ENCODE measurements around the gene ASPA.

Gene ASPA

DNA sequence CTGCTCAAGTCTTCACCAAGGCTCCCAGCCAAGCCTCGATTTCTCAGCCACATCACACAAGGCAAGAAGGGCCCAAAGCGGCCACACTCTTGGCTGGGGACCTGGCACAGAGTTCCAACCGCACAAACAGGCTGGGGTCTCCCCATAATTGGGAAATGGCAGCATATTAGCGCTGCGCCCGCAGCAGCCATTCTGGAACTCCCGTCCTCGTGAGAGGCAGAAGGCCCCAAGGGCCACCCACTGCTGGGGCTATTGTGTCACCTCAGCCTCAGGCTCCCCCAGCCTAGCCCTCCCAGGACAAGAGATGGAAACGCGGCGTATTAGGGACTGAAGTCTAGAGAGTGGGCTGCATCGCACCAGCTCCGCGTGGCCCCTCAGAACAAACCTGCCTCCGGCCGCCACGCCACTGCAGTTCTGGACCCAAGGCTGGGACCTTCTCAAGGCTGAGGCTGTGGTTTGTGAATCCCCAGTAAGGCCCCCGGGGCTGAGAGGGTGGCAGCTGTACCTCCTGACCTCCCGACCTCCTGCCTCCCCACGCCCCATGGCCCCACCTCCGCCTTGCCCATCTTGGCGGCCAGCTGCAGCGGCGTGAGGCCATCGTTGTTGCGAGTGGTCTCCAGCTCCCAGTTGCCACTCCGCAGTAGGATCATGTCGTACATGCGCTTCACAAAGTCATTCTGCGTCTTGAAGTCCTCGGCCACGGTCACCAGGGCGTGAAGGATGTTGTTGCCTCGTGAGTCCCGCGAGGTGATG is 56.5 kb downstream of the ASPA start:
- FAIRE-seq (no peak), DNase-seq (ENCODE audit: extremely low spot score, insufficient read length, low read depth) (no peak)

DNA sequence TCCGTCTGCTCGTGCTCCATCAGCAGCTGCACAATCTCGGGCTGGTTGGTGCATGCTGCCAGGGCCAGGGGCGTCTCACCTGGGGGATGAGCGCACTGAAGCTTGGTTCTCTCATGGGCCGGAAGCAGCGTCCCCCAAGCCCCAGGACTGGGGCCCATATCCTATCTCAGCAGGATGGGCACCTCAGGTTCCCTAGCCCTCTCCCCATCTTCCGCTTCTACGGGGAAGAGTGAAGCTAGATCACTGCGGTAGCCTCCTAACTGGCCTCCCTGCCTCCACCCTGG is 57.0 kb downstream of the ASPA start:
- FAIRE-seq: no peak
- no peak for DNase-seq (ENCODE audit: extremely low spot score, insufficient read length, low read depth)

DNA sequence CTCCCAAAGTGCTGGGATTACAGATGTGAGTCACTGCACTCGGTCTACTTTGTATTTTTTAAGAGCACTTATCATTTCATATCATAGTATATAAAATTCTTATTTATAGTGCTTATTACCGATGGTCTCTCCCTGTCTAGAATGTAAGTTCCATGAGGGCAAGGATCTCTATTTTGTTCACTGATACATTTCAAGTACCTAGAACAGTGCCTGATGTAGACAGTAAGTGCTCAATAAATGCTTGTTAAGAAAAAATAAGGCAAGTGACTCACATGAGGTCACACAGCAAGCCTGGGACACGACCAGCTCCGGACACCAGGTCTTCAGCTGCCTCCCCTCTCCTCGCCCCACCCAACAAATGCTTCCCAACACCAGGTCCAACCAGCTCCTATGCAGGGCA is 58.0 kb downstream of the ASPA start:
- no peak for FAIRE-seq

DNA sequence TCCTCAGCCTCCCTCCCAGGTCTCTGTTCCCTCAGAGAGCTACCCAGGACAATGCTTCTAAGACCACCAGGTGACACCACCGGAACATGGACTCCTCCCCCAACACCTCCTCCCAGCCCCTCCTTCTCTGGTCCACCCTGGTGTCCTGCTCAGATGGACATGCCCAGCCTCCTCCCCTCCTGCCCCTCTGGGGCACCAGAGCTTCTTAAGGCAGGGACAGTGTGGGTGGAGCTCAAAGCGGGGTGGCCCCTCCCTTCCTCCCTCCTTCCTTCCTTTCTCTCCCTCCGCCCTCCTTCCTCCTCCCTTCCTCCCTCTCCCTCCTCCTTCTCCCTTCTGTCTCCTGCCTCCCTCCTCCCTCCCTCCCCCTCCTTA is 59.1 kb downstream of the ASPA start:
- FAIRE-seq (peak; percentile 66), DNase-seq (ENCODE audit: extremely low spot score, insufficient read length, low read depth) (no peak)

More for the DNA sequence above, 58.0 kb downstream of the ASPA start:
- DNase-seq (ENCODE audit: extremely low spot score, insufficient read length, low read depth): no peak

DNA sequence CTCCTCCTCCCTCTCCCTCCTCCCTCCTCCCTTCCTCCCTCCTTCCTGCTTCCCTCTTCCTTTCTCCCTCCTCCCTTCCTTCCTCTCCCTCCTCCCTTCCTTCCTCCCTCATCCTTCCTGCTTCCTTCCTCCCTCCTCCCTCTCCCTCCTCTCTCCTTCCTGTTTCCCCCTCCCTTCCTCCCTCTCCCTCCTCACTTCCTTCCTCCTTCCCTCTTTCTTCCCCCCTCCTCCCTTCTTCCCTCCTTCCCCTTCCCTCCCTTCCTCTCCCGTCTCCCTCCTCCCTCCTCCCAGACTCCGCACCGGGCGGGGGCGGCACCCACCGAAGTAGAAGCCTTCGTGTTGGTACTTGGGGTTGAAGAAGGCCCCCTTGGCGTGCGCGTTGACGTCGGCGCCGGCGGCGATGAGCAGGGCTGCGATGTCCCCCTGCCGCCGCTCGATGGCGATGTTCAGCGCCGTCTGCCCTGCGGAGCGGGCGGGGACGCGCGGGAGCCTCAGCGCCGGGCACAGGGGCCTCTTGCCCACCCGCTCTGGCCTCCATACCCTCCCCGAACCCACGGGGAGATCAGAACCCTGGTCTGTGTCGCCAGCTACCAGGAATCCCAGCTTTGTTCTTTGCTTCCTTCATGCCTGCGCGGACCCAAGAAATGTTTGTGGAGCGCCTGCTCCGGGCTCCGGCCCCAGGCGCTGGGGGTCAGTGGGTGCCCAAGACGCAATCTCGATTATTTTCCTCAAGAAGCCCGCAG is 59.6 kb downstream of the ASPA start:
- FAIRE-seq: peak; percentile 61
- peak; percentile 64 for DNase-seq (ENCODE audit: extremely low spot score, insufficient read length, low read depth)

DNA sequence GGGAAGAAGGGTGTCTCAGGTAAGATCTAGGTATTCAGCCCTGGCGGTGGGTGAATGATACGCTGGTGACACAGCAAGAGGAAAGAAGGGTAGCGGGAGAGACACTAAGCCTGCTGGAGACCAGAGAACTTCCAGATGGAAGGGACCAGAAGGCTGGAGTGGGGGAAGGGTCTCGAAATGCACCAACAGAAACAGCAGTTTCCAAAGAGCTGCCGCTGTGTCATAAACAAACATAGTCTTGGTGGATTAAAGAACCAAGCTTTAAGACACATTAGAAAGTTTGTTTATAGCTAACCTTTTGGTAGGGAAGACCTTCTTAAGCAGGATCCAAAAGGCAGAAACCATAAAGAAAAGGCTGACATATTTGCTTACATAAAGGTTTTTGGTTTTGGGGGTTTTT is 60.9 kb downstream of the ASPA start:
- no peak for DNase-seq (ENCODE audit: extremely low spot score, insufficient read length, low read depth)
- FAIRE-seq: no peak

DNA sequence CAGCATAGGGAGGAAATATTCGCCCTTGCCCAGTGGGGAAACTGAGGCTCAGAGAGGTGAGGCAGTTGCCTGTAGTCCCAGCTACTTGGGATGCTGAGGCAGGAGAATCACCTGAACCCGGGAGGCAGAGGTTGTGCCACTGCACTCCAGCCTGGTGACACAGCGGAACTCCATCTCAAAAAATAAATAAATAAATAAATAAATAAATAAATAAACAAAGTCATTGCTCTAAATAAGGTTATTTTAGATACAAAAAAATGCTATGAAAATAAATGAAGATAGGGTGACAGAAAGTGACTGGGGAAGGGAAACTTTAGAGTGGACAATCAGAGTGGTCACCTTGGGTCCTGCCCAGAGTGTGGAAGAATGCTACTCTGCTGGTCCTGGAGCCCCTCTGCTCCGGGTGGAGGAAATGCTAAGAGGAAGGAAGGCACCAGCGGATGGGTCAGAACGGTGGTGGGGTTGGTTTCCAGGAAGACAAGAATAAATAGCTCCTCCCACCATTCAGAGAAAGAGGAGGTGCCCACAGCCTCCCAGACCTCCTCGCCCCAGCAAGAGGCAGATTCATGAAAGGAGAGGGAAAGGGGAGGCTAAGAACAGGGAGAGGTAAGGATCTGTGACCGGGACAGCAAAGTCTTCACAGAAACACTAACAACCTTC is 64.2 kb downstream of the ASPA start:
- DNase-seq (ENCODE audit: extremely low spot score, insufficient read length, low read depth) (no peak), FAIRE-seq (no peak)

DNA sequence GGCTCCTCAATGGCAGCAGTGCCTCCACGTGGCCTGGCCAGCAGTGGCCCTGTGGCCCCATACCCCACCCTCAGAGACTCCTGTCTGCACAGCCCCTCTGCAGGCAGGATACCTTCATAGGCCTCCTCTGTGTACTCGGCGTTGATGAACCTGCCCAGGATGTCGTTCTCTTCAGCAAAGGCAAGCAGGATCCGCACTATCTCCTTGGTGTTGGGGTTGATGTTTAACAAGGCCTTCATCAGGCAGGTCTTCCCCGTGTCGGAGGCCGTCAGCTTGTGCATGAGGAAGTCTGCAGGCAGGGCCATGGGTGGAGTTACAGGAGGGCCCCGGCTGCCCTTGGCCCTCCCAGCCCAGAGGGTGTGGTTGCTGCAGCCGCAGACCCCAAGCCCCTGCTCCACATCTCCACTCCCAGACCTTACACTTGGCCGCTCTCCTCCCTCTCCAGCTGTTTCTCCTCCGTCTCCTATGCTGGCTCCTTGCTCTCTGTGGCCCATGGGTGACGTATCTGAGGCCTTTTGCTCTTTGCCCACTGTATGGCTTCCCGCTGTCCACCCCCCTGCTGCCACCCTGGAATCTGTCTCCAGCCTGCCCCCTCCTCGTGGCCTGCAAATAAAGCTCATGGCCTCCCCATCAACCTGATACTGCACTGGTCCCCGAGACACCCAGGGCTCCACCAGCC is 66.8 kb downstream of the ASPA start:
- no peak for FAIRE-seq
- DNase-seq (ENCODE audit: extremely low spot score, insufficient read length, low read depth): no peak

DNA sequence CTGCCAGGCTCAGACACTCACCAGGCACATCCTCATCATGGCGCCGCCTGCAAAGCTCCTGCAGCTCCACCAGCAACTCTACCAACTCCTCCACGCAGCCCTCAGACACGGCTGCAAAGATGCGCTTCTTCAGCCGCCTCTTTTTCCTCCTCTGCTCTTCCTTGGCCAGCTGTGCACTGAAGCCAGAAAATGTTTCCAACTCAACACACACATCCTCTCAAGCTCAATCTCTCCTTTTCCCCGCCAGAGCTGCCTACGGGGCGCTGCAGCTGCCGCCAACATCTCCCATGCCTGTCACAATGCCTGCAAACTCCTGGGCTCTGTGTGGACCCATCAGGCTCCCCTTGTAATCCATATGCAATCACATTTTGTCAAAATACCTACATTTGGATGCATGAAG is 67.7 kb downstream of the ASPA start:
- FAIRE-seq (no peak), DNase-seq (ENCODE audit: extremely low spot score, insufficient read length, low read depth) (no peak)

DNA sequence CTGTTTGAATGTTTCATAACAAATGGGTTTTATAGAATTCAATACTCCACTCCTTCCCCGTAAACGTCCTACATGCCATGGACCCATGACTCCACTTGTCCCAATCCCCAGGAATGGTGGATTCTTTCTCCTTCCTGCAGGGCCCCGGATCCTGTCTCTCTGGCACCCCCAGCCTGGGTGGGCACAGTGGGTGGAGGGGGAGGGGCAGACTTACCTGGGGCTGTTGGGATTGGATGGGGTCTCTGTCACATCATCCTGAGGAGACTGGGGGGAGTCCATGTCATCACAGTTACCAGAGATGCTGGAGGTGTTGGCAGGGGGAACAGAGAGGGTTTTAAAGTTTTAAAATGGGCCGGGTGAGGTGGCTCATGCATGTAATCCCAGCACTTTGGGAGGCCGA is 68.6 kb downstream of the ASPA start:
- DNase-seq (ENCODE audit: extremely low spot score, insufficient read length, low read depth): no peak
- FAIRE-seq: no peak

DNA sequence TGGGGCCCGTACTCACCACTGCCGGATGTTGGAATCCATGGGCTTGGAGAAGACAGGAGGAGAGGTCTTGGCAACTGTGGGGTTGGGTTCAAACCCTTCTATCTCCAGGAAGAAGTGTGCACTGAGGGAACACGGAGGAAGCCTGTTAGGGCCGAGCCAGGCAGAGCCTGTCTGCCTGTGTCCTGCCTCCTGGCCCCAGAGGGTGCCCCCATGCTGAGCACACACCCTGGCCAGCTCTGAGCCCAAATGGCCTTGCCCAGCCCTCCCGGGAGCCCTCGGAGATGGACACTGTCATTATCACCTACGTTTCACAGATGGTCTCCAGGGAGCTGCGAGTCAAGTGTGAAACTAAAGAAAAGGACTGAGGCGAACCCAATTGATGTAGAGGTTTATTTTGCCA is 69.4 kb downstream of the ASPA start:
- FAIRE-seq (no peak), DNase-seq (ENCODE audit: extremely low spot score, insufficient read length, low read depth) (no peak)

DNA sequence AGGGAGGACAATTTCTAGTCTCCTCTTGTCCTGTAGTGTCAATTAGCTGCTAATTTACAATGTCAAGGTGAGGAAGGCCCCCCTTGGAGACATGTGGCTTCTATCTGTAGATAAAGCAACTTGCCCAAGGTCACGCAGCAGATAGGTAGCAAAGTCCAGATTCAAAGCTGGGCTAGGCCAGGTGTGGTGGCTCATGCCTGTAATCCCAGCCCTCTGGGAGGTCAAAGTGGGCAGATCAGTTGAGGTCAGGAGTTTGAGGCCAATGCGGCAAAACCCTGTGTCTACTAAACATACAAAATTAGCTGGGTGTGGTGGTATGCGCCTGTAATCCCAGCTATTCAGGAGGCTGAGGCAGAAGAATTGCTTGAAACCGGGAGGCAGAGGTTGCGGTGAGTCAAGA is 70.7 kb downstream of the ASPA start:
- DNase-seq (ENCODE audit: extremely low spot score, insufficient read length, low read depth) (no peak), FAIRE-seq (no peak)

DNA sequence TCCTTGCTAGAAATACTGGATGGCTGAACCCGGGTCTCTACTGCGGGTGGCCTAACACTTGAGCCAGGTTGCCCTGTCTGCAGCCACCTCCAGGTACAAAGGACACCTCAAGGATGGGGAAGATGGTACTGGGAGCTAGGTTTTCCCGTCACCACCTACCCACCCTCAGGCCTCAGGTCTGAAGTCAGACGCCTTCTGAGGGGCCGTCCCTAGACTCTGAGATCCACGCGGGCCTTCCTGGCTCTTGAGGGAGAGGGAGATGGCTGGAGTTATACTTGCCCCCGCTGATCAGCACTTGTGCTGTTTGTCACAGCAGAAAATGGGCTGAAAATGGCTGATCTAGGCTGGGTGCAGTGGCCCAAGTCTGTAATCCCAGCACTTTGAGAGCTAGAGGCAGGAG is 71.2 kb downstream of the ASPA start:
- no peak for DNase-seq (ENCODE audit: extremely low spot score, insufficient read length, low read depth)
- FAIRE-seq: no peak

DNA sequence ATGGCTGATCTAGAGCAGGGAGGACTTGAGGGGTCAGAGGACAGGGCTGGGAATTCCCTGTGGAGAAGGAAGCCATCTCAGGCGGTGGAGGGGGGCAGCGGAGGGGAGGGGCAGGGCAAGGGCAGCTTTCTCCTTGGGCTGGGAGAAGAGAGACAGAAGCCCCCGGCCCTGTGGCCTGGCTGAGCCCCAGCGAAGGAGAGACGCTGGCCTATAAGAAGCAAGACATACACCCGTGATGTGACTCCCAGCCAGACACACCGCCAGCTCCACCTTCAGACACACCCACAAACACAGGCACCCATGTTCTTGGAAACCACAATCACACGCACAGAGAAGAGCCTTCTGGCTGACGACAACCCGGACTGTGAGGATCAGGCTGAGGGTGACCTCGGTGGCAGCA is 71.8 kb downstream of the ASPA start:
- FAIRE-seq (no peak), DNase-seq (ENCODE audit: extremely low spot score, insufficient read length, low read depth) (no peak)

DNA sequence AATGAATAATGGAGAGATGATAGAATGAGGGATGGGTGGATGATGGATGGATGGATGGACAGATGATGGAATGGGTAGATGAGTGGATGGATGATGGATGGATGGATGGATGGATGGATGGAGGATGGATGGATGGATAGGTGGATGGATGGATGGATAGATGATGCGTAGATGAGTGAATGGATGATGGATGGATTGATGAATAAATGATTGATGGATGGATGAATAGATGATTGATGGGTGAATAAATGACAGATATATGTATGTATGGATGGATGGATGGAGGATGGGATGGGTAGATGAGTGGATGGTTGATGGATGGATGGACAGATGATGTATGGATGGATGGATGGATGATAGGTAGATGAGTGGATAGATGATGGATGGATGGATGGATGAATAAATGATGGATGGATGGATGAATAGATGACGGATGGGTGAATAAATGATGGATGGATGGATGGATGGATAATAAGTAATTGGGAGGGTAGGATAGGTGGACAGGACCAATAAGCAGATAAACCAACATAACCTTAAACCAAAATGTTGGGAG is 73.9 kb downstream of the ASPA start:
- DNase-seq (ENCODE audit: extremely low spot score, insufficient read length, low read depth): no peak
- no peak for FAIRE-seq

DNA sequence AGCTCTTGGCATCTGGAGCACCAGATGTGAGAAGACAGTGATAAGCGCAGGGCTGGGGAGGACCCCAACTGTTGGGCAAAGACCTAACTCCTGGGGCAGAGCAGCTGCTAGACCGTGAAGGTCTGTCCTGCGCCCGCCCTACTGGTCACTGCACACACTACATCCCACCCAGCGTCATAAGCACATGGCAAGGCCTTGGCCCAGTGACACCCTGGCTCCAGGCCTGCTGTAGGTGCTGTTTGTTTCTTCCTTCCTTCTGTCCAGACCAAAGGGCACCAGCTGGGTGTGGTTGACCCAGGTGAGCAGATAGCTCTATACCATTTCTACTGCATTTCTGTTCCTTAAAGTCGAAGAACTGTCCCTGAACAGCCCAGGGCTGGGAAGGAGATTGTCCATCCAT is 75.4 kb downstream of the ASPA start:
- FAIRE-seq: no peak
- DNase-seq (ENCODE audit: extremely low spot score, insufficient read length, low read depth): no peak

DNA sequence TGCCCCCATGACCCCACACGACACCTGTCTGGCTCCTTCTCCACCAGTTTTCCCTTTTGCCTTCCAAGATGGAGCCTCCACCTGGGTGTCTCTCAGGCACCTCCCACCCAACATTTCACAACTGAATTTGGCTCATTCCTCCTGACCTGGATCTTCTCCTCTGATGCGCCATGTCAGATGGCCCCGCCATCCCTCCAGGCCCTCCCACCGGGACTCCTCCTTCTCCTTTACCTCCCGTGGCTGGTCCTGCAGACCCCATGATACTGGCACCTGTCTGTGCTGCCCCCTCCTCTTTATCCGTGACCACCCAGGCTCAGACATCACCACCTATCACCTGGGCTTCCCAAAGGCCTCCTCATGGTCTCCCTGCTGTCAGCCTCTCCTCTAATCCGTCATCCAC is 77.1 kb downstream of the ASPA start:
- DNase-seq (ENCODE audit: extremely low spot score, insufficient read length, low read depth) (no peak), FAIRE-seq (no peak)
